ENCODE data around the gene TCF21.
A peak's percentile ranks its signal among the peaks of the same experiment; 100 is the strongest.
"Not testable (repeated sequence)": the region's sequence is repeated elsewhere in the genome, so short reads cannot be mapped to it uniquely, and the experiment has no call there.

TCF21 gene

GRCh38 chr6:133921249-133921859 lies 32.4 kb downstream of the TCF21 start:
- DNase-seq = peak in 53 of 56 donors; percentile 2 to 90 (median 47)

GRCh38 chr6:133923938-133924593 lies 35.2 kb downstream of the TCF21 start:
- peak in 44 of 56 donors; percentile 1 to 89 (median 26) for DNase-seq

- DNase-seq = not testable (repeated sequence)
Measured at GRCh38 chr6:133931221-133931620, 42.3 kb downstream of the TCF21 start.

GRCh38 chr6:133936352-133936751 lies 47.4 kb downstream of the TCF21 start:
- DNase-seq = not testable (repeated sequence)

- no peak for DNase-seq
Measured at GRCh38 chr6:133937909-133938308, 49.0 kb downstream of the TCF21 start.

- DNase-seq = no peak
Measured at GRCh38 chr6:133938533-133938932, 49.6 kb downstream of the TCF21 start.

GRCh38 chr6:133939778-133940667 lies 51.1 kb downstream of the TCF21 start:
- DNase-seq = no peak
